Esophagus squamous epithelium (tissue), 4 donors: ENCODE results near the gene LARGE1.

ENCODE experiments used
- CTCF ChIP-seq, 6 experiments: fragments of 450-650 bp in 4 of 6; fragments of 200-600 bp in 2 of 6; sonication (generic) in 2 of 6; IDR thresholded peaks; one replicate each; pipeline ENCODE4 v1.5.1; 2016 to 2019; ENCODE audit warnings: antibody characterized with exemption in 6 of 6, mild to moderate bottlenecking in 4 of 6, moderate library complexity in 4 of 6
- POLR2A ChIP-seq, 4 donors: fragments of 450-650 bp; IDR thresholded peaks; one replicate each; pipeline ENCODE4 v1.6.1; 2017; ENCODE audit warnings: antibody characterized with exemption in 4 of 4, mild to moderate bottlenecking in 4 of 4, moderate library complexity in 3 of 4

DNA sequence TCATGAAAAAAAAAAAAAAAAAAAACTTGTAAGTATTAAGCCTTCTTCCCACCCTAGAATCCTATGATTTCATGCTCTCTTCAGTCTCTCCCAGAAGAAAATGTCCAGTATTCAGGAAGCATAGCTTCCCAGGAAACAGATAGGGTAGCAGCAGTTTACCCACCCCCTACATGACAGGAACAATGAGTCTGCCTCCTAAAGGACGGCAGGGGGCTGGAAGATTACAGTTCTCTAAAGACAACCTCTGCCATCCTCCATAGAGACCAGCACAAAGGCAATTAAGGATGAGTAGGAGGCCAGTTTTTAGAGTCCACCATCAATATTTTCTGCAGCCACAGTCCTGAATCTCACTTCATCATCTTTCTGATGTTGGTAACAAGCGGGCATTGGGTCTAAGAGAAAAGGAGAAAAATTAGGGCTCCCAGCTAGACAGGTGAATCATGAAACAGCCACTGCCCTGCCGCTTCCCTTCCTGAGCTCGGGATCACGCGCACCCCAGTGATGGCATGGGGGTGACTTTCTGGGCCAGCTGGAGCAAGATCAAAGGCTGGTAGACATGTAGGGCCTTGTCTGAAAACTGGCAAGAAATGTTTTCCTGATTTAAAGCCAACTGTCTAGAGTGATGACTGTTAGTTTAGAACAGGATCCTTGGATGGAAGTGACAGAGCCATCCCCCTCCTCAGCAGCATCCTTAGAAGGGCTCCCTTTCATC, 322.8 kb downstream of the LARGE1 start:
- TF ChIP-seq CTCF (IDR thresholded peaks at IDR 0.05) (no peak), POLR2A (IDR thresholded peaks at IDR 0.05) (no peak)
